Sigmoid colon (tissue), 7 donors: ENCODE data around the gene LAMB1. TPM values are rescaled to one million over a fixed set of nuclear protein-coding genes. Genes with fewer than 3 reads are reported as not detected.

ENCODE experiments used
- DNase-seq: peaks from one replicate; pipeline ENCODE4 v3.0.0-alpha.2; 2019
- H3K27ac ChIP-seq, 4 donors: fragments of 200-600 bp; sonication (generic); one replicate each; pipeline ENCODE4 v1.5.1; 2016 to 2019; ENCODE audit warnings: mild to moderate bottlenecking in 1 of 4
- H3K27me3 ChIP-seq, 3 donors: fragments of 200-600 bp; sonication (generic); one replicate each; pipeline ENCODE4 v1.5.1; 2019; ENCODE audit warnings: mild to moderate bottlenecking in 1 of 3
- H3K36me3 ChIP-seq, 4 donors: fragments of 200-600 bp; sonication (generic); one replicate each; pipeline ENCODE4 v1.5.1; 2016 to 2019
- H3K4me1 ChIP-seq, 4 donors: fragments of 200-600 bp; sonication (generic); one replicate each; pipeline ENCODE4 v1.5.1; 2017 to 2019
- H3K4me3 ChIP-seq, 4 donors: fragments of 200-600 bp; sonication (generic); one replicate each; pipeline ENCODE4 v1.5.1; 2017 to 2019; ENCODE audit warnings: mild to moderate bottlenecking in 2 of 4, moderate library complexity in 1 of 4
- H3K9me3 ChIP-seq, 4 donors: fragments of 200-600 bp in 3 of 4; sonication (generic) in 3 of 4; one replicate each; pipeline versions ENCODE4 v1.5.1 to v1.6.1; 2013 to 2019
- EP300 ChIP-seq, 4 donors: sonication (generic); formaldehyde crosslinking; IDR thresholded peaks; one replicate each; pipeline ENCODE4 v1.6.1; 2017; ENCODE audit warnings: antibody characterized with exemption in 4 of 4
- POLR2A ChIP-seq, 2 donors: fragments of 450-650 bp; IDR thresholded peaks; one replicate each; pipeline ENCODE4 v1.6.1; 2016; ENCODE audit warnings: antibody characterized with exemption in 2 of 2, mild to moderate bottlenecking in 2 of 2, moderate library complexity in 2 of 2
- POLR2AphosphoS5 ChIP-seq, 4 donors: sonication (generic); formaldehyde crosslinking; IDR thresholded peaks; one replicate each; pipeline ENCODE4 v1.6.1; 2017; ENCODE audit warnings: antibody characterized with exemption in 4 of 4
- WGBS, 2 donors: extraction: QIAGEN DNeasy Blood & Tissue Kit; methylation state at CpG; one replicate each; pipeline ENCODE4 v1.1.7; 2013; 5-methylcytosine and 5-hydroxymethylcytosine counted together
- intact Hi-C: fragments of 100-400 bp; cut with DNase I; formaldehyde crosslinking; loops from one replicate; pipeline ENCODE4 v1.15.1; 2023
- polyA plus RNA-seq, 3 donors: library from polyadenylated mRNA; stranded (reverse); fragments of 200-250 nt; gene quantifications; one replicate each; pipeline ENCODE4 v1.2.3, GENCODE V29; 2013
- total RNA-seq, 4 donors: library from RNA; depleted of rRNA; stranded (reverse); fragments of >200 nt; gene quantifications; one replicate each; pipeline ENCODE4 v1.1.0, GENCODE V29; 2016
- TF ChIP-seq, protein P1 (sequence below), 4 experiments: fragments of 450-650 bp in 3 of 4; fragments of 200-600 bp in 1 of 4; IDR thresholded peaks; one replicate each; pipeline ENCODE4 v1.5.1; 2016 to 2019; ENCODE audit warnings: antibody characterized with exemption in 4 of 4, mild to moderate bottlenecking in 3 of 4, moderate library complexity in 2 of 4
- donor health status: healthy with polysubstance abuse.
- donor health status: Bipolar disorder and iron deficiency.
- donor health status: healthy.

The LAMB1 gene
- total and polyA plus RNA-seq, 7 donors = 16.9 to 246 (median 161) TPM

DNA sequence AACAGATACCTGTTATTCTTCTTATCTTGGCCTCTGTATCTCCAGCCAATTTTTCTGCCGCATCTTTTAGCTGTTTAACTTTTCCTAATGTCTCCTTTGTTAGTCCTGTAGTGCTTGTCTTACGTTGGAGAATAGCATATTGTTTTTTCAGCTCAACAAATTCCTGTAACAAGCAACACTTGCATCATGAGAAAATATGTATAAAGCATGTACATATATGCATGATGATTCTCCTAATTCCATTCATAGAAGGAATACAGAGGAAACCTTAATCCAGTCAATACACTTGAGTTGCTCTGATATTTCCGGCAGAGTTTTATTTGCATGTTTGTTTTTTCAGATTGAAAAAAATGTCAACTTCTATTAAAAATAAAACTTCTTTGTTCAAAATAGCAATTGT is 26.1 kb upstream of the LAMB1 start:
- no peak overlapping the region for H3K27ac ChIP-seq
- H3K4me1 ChIP-seq = peaks cover 0 to 4% (median 0%) of the 10 kb centered on the region in 4 donors
- H3K27me3 ChIP-seq = no peaks in the 10 kb centered on the region
- 92 to 93% methylated on average over 3 of the region's 3 CpGs for WGBS, 2 donors
- no peaks in the 10 kb centered on the region for H3K36me3 ChIP-seq
- no peak for TF ChIP-seq POLR2A (IDR thresholded peaks at IDR 0.05)
- intact Hi-C loops = no loop called here
- DNase-seq = no peak
- H3K4me3 ChIP-seq = no peak overlapping the region
- H3K9me3 ChIP-seq = no peaks in the 10 kb centered on the region

DNA sequence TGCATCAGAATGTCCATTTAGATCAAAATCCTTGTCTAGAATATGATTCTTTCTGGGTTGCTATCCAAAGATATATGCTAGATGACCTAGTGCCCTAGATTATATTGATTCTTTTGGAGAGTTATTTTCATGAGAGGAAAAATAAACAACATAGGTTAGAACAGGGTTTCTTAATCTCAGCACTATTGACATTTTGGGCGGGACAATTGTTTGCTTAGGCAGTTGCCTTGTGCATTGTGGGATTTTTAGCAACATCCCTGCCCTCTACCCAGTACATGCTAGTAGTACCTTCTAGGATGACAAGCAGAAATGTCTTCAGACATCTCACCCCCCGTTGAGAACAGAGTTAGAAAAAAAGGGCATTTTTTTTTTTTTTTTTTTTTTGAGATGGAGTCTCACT is 25.1 kb upstream of the LAMB1 start:
- no peak overlapping the region for H3K4me3 ChIP-seq
- 30 to 68% methylated on average over 2 of the region's 2 CpGs for WGBS, 2 donors
- no peak for DNase-seq
- H3K4me1 ChIP-seq = peaks cover 0 to 6% (median 0%) of the 10 kb centered on the region in 4 donors
- H3K9me3 ChIP-seq = no peaks in the 10 kb centered on the region
- no peak overlapping the region for H3K27ac ChIP-seq
- intact Hi-C loops = no loop called here
- H3K36me3 ChIP-seq = no peaks in the 10 kb centered on the region
- no peak for TF ChIP-seq POLR2A (IDR thresholded peaks at IDR 0.05)
- TF ChIP-seq, protein P1, sequence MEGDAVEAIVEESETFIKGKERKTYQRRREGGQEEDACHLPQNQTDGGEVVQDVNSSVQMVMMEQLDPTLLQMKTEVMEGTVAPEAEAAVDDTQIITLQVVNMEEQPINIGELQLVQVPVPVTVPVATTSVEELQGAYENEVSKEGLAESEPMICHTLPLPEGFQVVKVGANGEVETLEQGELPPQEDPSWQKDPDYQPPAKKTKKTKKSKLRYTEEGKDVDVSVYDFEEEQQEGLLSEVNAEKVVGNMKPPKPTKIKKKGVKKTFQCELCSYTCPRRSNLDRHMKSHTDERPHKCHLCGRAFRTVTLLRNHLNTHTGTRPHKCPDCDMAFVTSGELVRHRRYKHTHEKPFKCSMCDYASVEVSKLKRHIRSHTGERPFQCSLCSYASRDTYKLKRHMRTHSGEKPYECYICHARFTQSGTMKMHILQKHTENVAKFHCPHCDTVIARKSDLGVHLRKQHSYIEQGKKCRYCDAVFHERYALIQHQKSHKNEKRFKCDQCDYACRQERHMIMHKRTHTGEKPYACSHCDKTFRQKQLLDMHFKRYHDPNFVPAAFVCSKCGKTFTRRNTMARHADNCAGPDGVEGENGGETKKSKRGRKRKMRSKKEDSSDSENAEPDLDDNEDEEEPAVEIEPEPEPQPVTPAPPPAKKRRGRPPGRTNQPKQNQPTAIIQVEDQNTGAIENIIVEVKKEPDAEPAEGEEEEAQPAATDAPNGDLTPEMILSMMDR (IDR thresholded peaks at IDR 0.05) = no peak
- no peak for TF ChIP-seq POLR2AphosphoS5 (IDR thresholded peaks at IDR 0.05)
- TF ChIP-seq EP300 (IDR thresholded peaks at IDR 0.05) = no peak
- no peaks in the 10 kb centered on the region for H3K27me3 ChIP-seq

DNA sequence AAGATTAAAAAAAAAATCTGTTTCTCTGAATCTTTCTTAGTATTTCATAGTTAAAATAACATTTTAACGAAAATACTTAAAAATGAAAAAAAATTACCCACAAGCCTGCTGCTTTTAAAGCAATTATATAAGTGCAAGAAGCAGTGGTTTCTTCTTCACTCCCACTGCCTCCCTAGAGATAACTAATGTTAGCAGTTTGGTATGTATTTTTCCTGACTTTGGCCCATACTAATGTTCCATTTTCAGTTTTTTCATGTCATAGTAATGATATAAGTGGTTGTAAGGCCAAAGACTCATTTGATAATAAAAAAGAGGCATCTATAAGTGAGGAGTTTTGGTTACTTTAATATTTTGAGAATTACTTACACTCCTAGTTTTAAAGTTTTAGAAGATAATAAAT is 24.3 kb upstream of the LAMB1 start:
- 77 to 94% methylated on average over 1 of the region's 1 CpG for whole genome bisulfite sequencing, 2 donors
- intact Hi-C loops = no loop called here
- TF ChIP-seq, protein P1 (IDR thresholded peaks at IDR 0.05) = no peak
- TF ChIP-seq EP300 (IDR thresholded peaks at IDR 0.05) (no peak), POLR2AphosphoS5 (IDR thresholded peaks at IDR 0.05) (no peak), POLR2A (IDR thresholded peaks at IDR 0.05) (no peak)
- no peak overlapping the region for H3K4me3 ChIP-seq
- no peaks in the 10 kb centered on the region for H3K36me3 ChIP-seq
- H3K4me1 ChIP-seq = peaks cover 0 to 13% (median 5%) of the 10 kb centered on the region in 4 donors
- no peak overlapping the region for H3K27ac ChIP-seq
- H3K9me3 ChIP-seq = no peaks in the 10 kb centered on the region
- H3K27me3 ChIP-seq = no peaks in the 10 kb centered on the region
- no peak for DNase-seq

DNA sequence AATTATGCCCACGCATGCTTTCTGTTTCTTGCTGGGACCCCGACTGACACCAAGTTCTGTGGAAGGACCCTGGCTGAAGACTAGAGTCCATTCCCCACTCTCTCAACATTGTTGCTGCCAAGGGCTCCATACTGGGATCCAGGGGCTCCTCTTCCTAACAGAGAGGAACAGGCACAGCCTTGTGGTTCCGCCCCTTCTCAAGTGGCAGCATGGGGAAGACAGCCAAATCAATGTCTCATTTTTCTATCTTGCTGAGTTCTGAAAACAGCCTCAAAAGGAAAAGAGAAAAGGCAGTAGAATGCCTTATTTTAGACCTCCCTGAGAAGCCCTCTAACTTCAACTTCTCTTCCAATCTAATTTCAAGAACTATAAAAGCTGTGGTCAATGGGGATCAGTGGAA is 23.7 kb upstream of the LAMB1 start:
- intact Hi-C loops = no loop called here
- Histone ChIP-seq H3K27ac (no peak overlapping the region), H3K4me3 (no peak overlapping the region), H3K27me3 (no peaks in the 10 kb centered on the region), H3K4me1 (peaks cover 0 to 13% (median 8%) of the 10 kb centered on the region in 4 donors), H3K9me3 (no peaks in the 10 kb centered on the region), H3K36me3 (no peaks in the 10 kb centered on the region)
- TF ChIP-seq EP300 (IDR thresholded peaks at IDR 0.05) (no peak), POLR2AphosphoS5 (IDR thresholded peaks at IDR 0.05) (no peak), POLR2A (IDR thresholded peaks at IDR 0.05) (no peak)
- TF ChIP-seq, protein P1 (IDR thresholded peaks at IDR 0.05) = no peak
- no peak for DNase-seq
- WGBS, 2 donors = 93% methylated on average over 3 of the region's 3 CpGs

DNA sequence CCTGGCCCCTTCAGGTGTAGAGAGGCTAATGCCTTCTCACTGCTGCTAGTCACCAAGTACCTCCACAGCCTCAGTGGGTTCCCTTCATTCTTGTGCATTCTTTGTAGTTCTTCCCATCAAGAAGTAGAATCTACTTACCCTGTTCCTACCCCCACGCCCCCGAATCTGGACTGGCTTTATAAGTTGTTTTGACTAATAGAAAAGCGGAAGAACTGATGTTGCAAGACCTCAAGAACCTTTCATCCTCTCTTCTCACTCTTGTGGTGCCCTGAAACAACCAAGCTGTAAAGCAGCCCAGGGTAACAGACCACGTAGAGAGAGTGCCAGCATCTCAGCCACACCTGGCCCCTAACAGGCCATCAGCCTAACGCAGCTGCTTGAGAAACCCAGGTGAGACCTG is 23.2 kb upstream of the LAMB1 start:
- 91 to 94% methylated on average over 5 of the region's 5 CpGs for WGBS, 2 donors
- intact Hi-C loops = no loop called here
- TF ChIP-seq, protein P1 (IDR thresholded peaks at IDR 0.05) = no peak
- TF ChIP-seq EP300 (IDR thresholded peaks at IDR 0.05) = no peak
- no peak for TF ChIP-seq POLR2AphosphoS5 (IDR thresholded peaks at IDR 0.05)
- TF ChIP-seq POLR2A (IDR thresholded peaks at IDR 0.05) = no peak
- peaks cover 0 to 13% (median 8%) of the 10 kb centered on the region in 4 donors for H3K4me1 ChIP-seq
- H3K27ac ChIP-seq = no peak overlapping the region
- H3K4me3 ChIP-seq = no peak overlapping the region
- no peaks in the 10 kb centered on the region for H3K36me3 ChIP-seq
- DNase-seq = no peak
- H3K27me3 ChIP-seq = no peaks in the 10 kb centered on the region
- no peaks in the 10 kb centered on the region for H3K9me3 ChIP-seq
